ENCODE measurements around the gene ADAMTS12.
"Not testable (repeated sequence)": the region's sequence is repeated elsewhere in the genome, so short reads cannot be mapped to it uniquely, and the experiment has no call there.

Gene ADAMTS12, protein sequence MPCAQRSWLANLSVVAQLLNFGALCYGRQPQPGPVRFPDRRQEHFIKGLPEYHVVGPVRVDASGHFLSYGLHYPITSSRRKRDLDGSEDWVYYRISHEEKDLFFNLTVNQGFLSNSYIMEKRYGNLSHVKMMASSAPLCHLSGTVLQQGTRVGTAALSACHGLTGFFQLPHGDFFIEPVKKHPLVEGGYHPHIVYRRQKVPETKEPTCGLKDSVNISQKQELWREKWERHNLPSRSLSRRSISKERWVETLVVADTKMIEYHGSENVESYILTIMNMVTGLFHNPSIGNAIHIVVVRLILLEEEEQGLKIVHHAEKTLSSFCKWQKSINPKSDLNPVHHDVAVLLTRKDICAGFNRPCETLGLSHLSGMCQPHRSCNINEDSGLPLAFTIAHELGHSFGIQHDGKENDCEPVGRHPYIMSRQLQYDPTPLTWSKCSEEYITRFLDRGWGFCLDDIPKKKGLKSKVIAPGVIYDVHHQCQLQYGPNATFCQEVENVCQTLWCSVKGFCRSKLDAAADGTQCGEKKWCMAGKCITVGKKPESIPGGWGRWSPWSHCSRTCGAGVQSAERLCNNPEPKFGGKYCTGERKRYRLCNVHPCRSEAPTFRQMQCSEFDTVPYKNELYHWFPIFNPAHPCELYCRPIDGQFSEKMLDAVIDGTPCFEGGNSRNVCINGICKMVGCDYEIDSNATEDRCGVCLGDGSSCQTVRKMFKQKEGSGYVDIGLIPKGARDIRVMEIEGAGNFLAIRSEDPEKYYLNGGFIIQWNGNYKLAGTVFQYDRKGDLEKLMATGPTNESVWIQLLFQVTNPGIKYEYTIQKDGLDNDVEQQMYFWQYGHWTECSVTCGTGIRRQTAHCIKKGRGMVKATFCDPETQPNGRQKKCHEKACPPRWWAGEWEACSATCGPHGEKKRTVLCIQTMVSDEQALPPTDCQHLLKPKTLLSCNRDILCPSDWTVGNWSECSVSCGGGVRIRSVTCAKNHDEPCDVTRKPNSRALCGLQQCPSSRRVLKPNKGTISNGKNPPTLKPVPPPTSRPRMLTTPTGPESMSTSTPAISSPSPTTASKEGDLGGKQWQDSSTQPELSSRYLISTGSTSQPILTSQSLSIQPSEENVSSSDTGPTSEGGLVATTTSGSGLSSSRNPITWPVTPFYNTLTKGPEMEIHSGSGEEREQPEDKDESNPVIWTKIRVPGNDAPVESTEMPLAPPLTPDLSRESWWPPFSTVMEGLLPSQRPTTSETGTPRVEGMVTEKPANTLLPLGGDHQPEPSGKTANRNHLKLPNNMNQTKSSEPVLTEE (N-terminal part only)

DNA sequence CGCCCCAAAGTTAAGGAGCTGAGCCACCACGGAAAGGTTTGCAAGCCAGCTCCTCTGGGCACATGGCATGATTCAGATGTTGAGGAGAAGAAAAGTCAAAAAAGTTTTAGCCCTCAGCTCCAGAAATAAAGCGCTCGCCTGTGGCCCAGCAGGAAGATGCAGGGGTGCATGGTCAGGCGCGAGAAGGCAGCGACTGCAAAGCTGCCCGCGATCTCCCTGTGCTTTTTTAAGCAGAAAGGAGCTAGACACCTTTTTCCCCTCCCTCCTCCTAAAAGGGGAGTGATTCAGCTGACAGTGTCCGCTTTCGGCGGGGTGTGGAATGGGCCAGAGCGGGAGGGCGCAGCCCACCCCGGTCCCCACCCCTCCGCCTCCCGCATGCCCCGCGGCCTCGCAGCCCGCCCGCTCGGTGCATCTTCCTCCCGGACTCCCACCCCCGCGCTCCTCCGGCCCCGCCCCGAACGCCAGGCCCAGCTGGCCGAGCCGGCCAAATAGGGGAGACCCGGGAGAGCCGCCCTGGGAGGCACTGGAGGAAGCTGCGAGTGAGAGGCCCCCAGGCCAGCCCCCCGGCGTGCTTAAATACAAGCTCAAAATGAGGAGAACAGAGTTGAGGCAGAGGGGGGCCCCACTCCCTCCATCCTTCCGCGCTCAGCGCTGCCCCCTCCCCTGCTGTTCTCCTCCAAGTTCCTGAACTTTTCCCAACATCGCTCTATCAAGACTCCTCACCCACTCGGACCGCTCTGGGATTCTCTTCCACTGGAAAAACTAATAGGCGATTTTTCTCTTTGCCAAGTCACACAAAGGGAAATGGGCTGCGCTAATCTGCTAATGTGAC lies at the start of gene ADAMTS12:
ADAMTS12 (minus strand) TSS at position 203 of the 832 bp plus-strand sequence; CDS start at position 69, 134 bp downstream.
- DNase-seq, result no peak

DNA sequence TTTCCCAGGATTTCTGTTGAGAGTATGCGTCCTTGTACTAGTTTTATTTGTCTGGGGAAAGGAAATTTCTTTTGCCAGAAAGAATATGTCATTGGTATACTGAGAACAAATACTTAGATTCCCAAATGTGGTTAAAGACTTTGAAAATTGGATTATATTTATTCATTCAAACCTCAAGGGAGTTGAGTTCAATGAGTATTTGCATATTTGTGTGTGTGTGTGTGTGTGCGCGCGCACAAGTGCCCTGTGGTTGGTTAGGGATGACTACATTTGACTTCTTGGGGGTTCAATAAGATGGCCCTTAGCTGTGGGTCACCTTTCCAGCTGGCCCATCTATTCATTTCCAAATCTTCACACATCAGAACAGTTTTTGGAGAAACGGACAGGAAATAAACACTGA lies 49.3 kb upstream of the ADAMTS12 start:
- no peak for DNase-seq

- DNase-seq, result no peak
Observed at GRCh38 chr5:33939556-33940262, 47.9 kb upstream of the ADAMTS12 start.

- DNase-seq, result no peak
Observed at GRCh38 chr5:33938881-33939280, 47.1 kb upstream of the ADAMTS12 start.

- no peak for DNase-seq
Observed at GRCh38 chr5:33938507-33938796, 46.7 kb upstream of the ADAMTS12 start.

DNA sequence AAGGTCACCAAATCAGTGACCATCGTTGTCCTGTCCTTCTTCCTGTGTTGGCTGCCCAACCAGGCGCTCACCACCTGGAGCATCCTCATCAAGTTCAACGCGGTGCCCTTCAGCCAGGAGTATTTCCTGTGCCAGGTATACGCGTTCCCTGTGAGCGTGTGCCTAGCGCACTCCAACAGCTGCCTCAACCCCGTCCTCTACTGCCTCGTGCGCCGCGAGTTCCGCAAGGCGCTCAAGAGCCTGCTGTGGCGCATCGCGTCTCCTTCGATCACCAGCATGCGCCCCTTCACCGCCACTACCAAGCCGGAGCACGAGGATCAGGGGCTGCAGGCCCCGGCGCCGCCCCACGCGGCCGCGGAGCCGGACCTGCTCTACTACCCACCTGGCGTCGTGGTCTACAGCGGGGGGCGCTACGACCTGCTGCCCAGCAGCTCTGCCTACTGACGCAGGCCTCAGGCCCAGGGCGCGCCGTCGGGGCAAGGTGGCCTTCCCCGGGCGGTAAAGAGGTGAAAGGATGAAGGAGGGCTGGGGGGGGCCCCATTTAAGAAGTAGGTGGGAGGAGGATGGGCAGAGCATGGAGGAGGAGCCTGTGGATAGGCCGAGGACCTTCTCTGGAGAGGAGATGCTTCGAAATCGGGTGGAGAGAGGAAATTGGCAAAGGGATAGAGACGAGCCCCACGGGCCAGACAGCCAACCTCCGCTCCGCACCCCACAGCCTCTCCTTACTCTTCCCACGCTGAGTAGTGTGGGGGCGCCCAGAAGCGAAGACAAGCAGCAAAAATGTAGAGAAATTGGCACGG lies 46.1 kb upstream of the ADAMTS12 start:
- no peak for DNase-seq

DNA sequence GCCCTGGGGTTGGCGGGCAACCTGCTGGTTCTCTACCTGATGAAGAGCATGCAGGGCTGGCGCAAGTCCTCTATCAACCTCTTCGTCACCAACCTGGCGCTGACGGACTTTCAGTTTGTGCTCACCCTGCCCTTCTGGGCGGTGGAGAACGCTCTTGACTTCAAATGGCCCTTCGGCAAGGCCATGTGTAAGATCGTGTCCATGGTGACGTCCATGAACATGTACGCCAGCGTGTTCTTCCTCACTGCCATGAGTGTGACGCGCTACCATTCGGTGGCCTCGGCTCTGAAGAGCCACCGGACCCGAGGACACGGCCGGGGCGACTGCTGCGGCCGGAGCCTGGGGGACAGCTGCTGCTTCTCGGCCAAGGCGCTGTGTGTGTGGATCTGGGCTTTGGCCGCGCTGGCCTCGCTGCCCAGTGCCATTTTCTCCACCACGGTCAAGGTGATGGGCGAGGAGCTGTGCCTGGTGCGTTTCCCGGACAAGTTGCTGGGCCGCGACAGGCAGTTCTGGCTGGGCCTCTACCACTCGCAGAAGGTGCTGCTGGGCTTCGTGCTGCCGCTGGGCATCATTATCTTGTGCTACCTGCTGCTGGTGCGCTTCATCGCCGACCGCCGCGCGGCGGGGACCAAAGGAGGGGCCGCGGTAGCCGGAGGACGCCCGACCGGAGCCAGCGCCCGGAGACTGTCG lies 45.4 kb upstream of the ADAMTS12 start:
- DNase-seq, result no peak

DNA sequence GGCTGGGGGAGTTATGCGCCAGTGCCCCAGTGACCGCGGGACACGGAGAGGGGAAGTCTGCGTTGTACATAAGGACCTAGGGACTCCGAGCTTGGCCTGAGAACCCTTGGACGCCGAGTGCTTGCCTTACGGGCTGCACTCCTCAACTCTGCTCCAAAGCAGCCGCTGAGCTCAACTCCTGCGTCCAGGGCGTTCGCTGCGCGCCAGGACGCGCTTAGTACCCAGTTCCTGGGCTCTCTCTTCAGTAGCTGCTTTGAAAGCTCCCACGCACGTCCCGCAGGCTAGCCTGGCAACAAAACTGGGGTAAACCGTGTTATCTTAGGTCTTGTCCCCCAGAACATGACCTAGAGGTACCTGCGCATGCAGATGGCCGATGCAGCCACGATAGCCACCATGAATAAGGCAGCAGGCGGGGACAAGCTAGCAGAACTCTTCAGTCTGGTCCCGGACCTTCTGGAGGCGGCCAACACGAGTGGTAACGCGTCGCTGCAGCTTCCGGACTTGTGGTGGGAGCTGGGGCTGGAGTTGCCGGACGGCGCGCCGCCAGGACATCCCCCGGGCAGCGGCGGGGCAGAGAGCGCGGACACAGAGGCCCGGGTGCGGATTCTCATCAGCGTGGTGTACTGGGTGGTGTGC lies 44.7 kb upstream of the ADAMTS12 start, which contains the start of gene RXFP3:
RXFP3 (plus strand) TSS at position 6 of the 636 bp plus-strand sequence; CDS start at position 361, 355 bp downstream.
- DNase-seq, result no peak

GRCh38 chr5:33936004-33936380 lies 44.2 kb upstream of the ADAMTS12 start:
- DNase-seq, result no peak

DNA sequence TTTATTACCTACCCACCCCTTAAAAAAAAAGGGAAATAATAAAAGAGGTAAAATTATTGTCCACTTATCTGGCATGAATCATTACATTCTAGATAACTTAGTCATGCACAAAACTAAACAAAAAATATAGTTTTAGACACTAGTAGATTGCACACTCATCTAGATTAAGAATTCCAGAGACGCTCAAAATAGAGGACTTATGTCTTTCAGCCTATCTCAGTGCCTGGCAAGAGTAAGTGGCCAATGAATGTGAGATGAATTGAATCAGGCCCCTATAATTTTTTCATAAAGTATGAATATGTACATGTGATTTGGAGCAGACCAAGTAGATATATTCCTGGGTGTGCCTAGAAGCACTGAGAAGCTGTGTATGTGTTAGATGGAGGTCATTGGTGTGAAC lies 42.4 kb upstream of the ADAMTS12 start:
- no peak for DNase-seq

GRCh38 chr5:33933723-33934169 lies 42.0 kb upstream of the ADAMTS12 start:
- DNase-seq, result no peak

- DNase-seq, result no peak
Observed at GRCh38 chr5:33931136-33931535, 39.3 kb upstream of the ADAMTS12 start.

- no peak for DNase-seq
Observed at GRCh38 chr5:33929925-33930690, 38.3 kb upstream of the ADAMTS12 start.

GRCh38 chr5:33928283-33928682 lies 36.5 kb upstream of the ADAMTS12 start:
- no peak for DNase-seq

DNA sequence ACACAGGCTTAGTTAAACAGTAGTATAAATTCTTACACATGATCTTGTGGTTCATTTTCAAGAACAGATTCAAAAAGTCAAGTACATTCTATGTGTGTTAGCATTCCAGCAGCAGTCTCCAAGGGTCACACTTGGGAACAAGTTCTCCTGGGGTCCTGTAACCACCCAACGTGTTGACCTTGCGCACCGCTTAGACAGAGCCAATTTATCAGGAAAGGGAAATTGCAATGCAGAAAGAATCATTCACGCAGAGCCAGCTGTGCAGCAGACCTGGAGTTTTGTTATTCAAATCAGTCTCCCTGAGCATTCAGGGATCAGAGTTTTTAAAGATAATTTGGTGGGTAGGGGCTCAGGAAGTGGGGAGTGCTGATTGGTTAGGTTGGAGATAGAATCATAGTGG lies 35.9 kb upstream of the ADAMTS12 start:
- no peak for DNase-seq

GRCh38 chr5:33925278-33925677 lies 33.5 kb upstream of the ADAMTS12 start:
- DNase-seq, result no peak

- DNase-seq, result no peak
Observed at GRCh38 chr5:33921002-33921401, 29.2 kb upstream of the ADAMTS12 start.

GRCh38 chr5:33914844-33915243 lies 23.1 kb upstream of the ADAMTS12 start:
- DNase-seq, result not testable (repeated sequence)

DNA sequence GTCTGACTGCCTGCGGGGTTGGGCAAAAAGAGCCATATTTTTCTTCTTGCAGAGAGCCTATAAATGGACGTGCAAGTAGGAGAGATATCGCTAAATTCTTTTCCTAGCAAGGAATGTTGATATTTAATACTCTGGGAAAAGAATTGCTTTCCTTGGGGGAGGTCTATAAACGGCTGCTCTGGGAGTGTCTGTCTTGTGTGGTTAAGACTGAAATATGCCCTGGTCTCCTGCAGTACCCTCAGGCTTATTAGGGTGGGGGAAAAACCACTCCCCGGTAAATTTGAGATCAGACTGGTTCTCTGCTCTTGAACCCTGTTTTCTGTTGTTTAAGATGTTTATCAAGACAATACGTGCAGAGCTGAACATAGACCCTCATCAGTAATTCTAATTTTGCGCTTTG lies 14.5 kb upstream of the ADAMTS12 start:
- DNase-seq, result not testable (repeated sequence)
